GM21360 (cell line): ENCODE data around the gene KLHL18.

Source experiments
- ATAC-seq: cut with Tn5 transposase; IDR thresholded peaks from one replicate; pipeline ENCODE4 v1.9.1; 2021; ENCODE audit warnings: mild to moderate bottlenecking, moderate library complexity; ENCODE audit not compliant: unreplicated experiment

KLHL18 gene

DNA sequence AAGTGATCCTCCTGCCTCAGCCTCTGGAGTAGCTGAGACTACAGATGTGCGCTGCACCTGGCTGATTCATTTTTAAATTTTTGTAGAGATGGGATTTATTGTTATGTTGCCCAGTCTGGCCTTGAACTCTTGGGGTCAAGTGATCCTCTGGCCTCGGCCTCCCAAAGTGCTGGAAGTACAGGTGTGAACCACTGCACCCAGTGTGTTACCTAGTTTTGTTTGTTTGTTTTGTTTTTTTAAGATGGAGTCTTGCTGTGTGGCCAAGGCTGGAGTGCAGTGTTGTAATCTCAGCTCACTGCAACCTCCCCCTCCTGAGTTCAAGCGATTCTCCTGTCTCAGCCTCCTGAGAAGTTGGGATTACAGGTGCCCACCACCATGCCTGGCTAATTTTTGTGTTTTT is 110.2 kb downstream of the KLHL18 start:
- no peak for ATAC-seq

DNA sequence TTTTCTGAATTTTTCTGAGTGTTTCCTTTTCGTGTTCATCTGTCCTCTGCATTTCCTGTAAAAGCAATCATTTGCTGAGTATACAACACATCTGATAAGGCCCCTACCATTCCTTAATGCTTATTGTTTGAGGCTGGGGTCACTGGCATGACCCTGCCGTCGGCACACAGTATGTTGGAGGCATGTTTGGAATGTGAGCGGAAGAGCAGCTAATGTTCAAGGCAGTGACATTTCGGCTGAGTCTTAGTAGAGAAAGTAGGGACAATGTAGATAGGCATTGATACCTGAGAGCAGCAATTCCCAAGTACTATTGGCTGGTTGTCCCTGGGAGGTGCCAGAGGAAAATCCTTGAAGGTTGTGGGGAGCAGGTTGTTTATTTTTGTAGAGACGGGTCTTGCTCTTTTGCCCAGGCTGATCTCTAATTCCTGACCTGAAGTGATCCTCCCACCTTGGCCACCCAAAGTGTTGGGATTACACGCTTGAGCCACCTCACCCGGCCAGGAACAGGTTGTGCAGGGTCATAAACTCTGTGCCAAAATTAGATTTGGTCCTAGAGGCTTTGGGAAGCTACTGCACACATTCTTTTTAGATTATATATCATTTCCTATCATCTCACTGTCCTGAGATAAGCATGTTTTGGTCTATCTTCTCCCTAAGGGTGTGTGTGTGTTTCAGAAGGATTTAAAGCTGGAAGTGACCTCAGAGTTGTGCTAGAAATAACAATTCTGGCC is 111.6 kb downstream of the KLHL18 start:
- no peak for ATAC-seq

DNA sequence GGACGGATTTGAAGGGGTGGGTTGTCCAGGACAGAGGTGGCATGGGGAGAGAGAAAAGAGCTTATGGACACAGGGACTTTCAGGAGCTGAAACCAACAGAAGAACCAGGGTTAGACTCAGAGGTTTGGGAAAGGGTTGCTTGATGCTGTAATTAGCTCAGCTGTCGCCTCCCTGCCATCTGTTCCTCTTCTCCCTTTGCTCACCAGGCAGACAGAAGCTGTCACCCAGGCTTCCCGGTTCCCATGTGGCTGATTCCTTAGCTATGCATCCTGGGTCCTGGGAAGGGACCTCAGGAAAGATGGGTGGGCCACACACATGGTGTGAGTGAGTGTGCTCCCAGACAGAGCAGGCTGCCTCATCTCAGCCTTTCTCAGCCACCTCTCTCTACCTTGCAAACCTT is 112.1 kb downstream of the KLHL18 start:
- no peak for ATAC-seq
